Astrocyte (in vitro differentiated cells and primary cell): Measurements from ENCODE around the gene FHIT. TPM values are rescaled to one million over a fixed set of nuclear protein-coding genes. Genes with fewer than 3 reads are reported as not detected.

Experiments
- DNase-seq: peaks from one replicate; pipeline ENCODE4 v3.0.0-alpha.2; 2010; ENCODE audit warnings: low read depth
- FAIRE-seq: peaks from 2 replicates; lab custom pipeline; 2011; peaks lifted over from hg19 to GRCh38; lab: Jason Lieb, UNC
- H2AFZ ChIP-seq: 2 replicates; pipeline ENCODE4 v1.6.0; 2012; ENCODE audit warnings: low read depth, low read length, inconsistent platforms
- H3K27ac ChIP-seq: 2 replicates; pipeline ENCODE4 v1.5.1; 2011; ENCODE audit warnings: low read depth, low read length, inconsistent platforms
- H3K27me3 ChIP-seq: 2 replicates; pipeline ENCODE4 v1.6.0; 2011; ENCODE audit warnings: low read length, inconsistent platforms; ENCODE audit not compliant: insufficient read depth
- H3K36me3 ChIP-seq: 2 replicates; pipeline ENCODE4 v1.5.1; 2011; ENCODE audit warnings: low read length, inconsistent platforms; ENCODE audit not compliant: insufficient read depth
- H3K4me1 ChIP-seq: 2 replicates; pipeline ENCODE4 v1.5.1; 2011; ENCODE audit warnings: low read length, inconsistent platforms; ENCODE audit not compliant: insufficient read depth
- H3K4me2 ChIP-seq: 2 replicates; pipeline ENCODE4 v1.6.0; 2012; ENCODE audit warnings: low read length, inconsistent platforms
- H3K4me3 ChIP-seq: 2 replicates; pipeline ENCODE4 v1.5.1; 2011; ENCODE audit warnings: low read depth, mild to moderate bottlenecking, low read length, inconsistent platforms; ENCODE audit not compliant: insufficient read depth
- H3K79me2 ChIP-seq: 2 replicates; pipeline ENCODE4 v1.6.0; 2012; ENCODE audit warnings: mild to moderate bottlenecking, low read length, inconsistent platforms; ENCODE audit not compliant: insufficient read depth
- H3K9ac ChIP-seq: 2 replicates; pipeline ENCODE4 v1.6.0; 2012; ENCODE audit warnings: mild to moderate bottlenecking, low read length, inconsistent platforms
- H3K9me3 ChIP-seq: 2 replicates; pipeline ENCODE4 v1.5.1; 2012; ENCODE audit warnings: low read depth, mild to moderate bottlenecking, low read length, inconsistent platforms; ENCODE audit not compliant: insufficient read depth
- H4K20me1 ChIP-seq: 2 replicates; pipeline ENCODE4 v1.6.0; 2012; ENCODE audit warnings: low read length, inconsistent platforms; ENCODE audit not compliant: insufficient read depth
- H3K27ac Mint-ChIP-seq: one replicate; pipeline ENCODE4 v1.8.0; 2021; ENCODE audit warnings: mild to moderate bottlenecking, mixed read lengths; ENCODE audit not compliant: unreplicated experiment
- H3K27me3 Mint-ChIP-seq: one replicate; pipeline ENCODE4 v1.8.0; 2021; ENCODE audit warnings: low read depth, mixed read lengths; ENCODE audit not compliant: unreplicated experiment
- H3K36me3 Mint-ChIP-seq: one replicate; pipeline ENCODE4 v1.8.0; 2021; ENCODE audit warnings: low read depth, mixed read lengths; ENCODE audit not compliant: unreplicated experiment
- H3K4me1 Mint-ChIP-seq: one replicate; pipeline ENCODE4 v1.8.0; 2021; ENCODE audit warnings: low read depth, mixed read lengths; ENCODE audit not compliant: unreplicated experiment
- H3K4me3 Mint-ChIP-seq: one replicate; pipeline ENCODE4 v1.8.0; 2021; ENCODE audit warnings: mild to moderate bottlenecking, moderate library complexity, mixed read lengths; ENCODE audit not compliant: unreplicated experiment
- H3K9me3 Mint-ChIP-seq: one replicate; pipeline ENCODE4 v1.8.0; 2021; ENCODE audit warnings: mild to moderate bottlenecking, mixed read lengths; ENCODE audit not compliant: unreplicated experiment
- EZH2 ChIP-seq: IDR thresholded peaks from 2 replicates; pipeline ENCODE4 v1.6.1; 2012; ENCODE audit warnings: mild to moderate bottlenecking, low read length, inconsistent platforms; ENCODE audit not compliant: insufficient read depth
- total RNA-seq: library from RNA; stranded (reverse); gene quantifications from 2 replicates; pipeline ENCODE4 v1.2.1, GENCODE V29; 2021
- TF ChIP-seq, protein P1 (sequence below): IDR thresholded peaks from 2 replicates; pipeline ENCODE4 v1.5.1; 2011; ENCODE audit warnings: low read depth, mild to moderate bottlenecking, inconsistent platforms, low read length, moderate library complexity; ENCODE audit not compliant: insufficient read depth

FHIT gene
- total RNA-seq, 1 donor from 2014 or later, result 6.7 TPM

- Mint-ChIP-seq H3K9me3 (peaks cover 3% of the 10 kb centered on the region), H3K27me3 (no peaks in the 10 kb centered on the region), H3K4me3 (no peak overlapping the region), H3K27ac (no peak overlapping the region), H3K4me1 (peaks cover 7% of the 10 kb centered on the region), H3K36me3 (no peaks in the 10 kb centered on the region)
- Histone ChIP-seq H3K36me3 (no peaks in the 10 kb centered on the region), H3K27me3 (no peaks in the 10 kb centered on the region), H3K4me2 (no peak overlapping the region), H3K9ac (no peak overlapping the region), H3K9me3 (no peaks in the 10 kb centered on the region), H3K27ac (no peak overlapping the region), H2AFZ (no peak overlapping the region), H3K4me1 (peaks cover 8% of the 10 kb centered on the region), H3K4me3 (no peak overlapping the region), H3K79me2 (no peaks in the 10 kb centered on the region), H4K20me1 (no peaks in the 10 kb centered on the region)
- peak; percentile 18 for DNase-seq
- FAIRE-seq, result peak; percentile 9
- TF ChIP-seq, protein P1, sequence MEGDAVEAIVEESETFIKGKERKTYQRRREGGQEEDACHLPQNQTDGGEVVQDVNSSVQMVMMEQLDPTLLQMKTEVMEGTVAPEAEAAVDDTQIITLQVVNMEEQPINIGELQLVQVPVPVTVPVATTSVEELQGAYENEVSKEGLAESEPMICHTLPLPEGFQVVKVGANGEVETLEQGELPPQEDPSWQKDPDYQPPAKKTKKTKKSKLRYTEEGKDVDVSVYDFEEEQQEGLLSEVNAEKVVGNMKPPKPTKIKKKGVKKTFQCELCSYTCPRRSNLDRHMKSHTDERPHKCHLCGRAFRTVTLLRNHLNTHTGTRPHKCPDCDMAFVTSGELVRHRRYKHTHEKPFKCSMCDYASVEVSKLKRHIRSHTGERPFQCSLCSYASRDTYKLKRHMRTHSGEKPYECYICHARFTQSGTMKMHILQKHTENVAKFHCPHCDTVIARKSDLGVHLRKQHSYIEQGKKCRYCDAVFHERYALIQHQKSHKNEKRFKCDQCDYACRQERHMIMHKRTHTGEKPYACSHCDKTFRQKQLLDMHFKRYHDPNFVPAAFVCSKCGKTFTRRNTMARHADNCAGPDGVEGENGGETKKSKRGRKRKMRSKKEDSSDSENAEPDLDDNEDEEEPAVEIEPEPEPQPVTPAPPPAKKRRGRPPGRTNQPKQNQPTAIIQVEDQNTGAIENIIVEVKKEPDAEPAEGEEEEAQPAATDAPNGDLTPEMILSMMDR, result no peak
- TF ChIP-seq EZH2, result no peak
Measured at GRCh38 chr3:59867185-59868002, 1383.9 kb downstream of the FHIT start.

DNA sequence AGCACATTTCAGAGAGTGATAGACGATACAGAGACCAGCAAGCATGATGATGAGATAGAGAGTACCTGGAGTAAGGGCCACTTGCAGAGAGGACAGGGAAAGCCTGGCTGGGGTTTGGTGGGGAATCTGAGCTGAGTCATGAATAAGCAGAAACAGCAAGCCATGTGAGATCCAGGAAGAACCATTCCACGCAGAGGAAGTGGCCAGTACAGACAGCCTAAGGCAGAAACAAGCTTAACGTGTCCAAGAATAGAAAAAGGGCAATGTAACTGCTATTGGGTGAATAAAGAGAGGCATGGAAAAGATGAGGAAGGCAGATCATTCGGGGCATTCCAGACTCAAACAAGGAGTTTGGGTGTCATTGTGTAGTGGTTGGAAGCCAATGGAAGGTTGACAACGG is 1385.2 kb downstream of the FHIT start:
- Histone ChIP-seq H3K9ac (no peak overlapping the region), H3K4me1 (peaks cover 10% of the 10 kb centered on the region), H3K79me2 (no peaks in the 10 kb centered on the region), H4K20me1 (no peaks in the 10 kb centered on the region), H2AFZ (no peak overlapping the region), H3K27ac (no peak overlapping the region), H3K27me3 (no peaks in the 10 kb centered on the region), H3K4me3 (no peak overlapping the region), H3K9me3 (no peaks in the 10 kb centered on the region), H3K36me3 (no peaks in the 10 kb centered on the region), H3K4me2 (no peak overlapping the region)
- Mint-ChIP-seq H3K36me3 (no peaks in the 10 kb centered on the region), H3K9me3 (no peaks in the 10 kb centered on the region), H3K4me3 (no peak overlapping the region), H3K27me3 (no peaks in the 10 kb centered on the region), H3K4me1 (peaks cover 7% of the 10 kb centered on the region), H3K27ac (peak overlapping the region; percentile 29)
- TF ChIP-seq, protein P1, result no peak
- no peak for TF ChIP-seq EZH2
- no peak for DNase-seq
- FAIRE-seq, result no peak

DNA sequence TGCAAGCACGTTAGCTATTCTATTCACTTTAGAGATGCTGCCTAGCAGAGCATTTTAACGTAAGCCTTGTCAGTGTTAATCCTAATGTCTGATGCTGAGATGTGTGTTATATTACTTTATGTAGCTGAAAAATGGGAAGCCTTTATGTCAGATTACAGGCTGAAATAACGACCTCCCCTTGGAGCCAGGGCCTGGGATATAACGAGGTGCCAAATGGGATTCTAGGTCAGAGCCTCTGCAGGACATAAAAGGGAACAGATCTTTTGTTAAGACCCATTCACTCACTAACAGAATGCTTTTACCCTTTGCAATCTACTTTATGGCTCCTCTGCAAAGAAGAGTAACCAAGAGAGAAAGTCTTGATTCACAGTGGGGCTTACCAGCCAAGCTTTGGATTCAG is 1385.9 kb downstream of the FHIT start:
- Histone ChIP-seq H4K20me1 (no peaks in the 10 kb centered on the region), H3K4me3 (no peak overlapping the region), H3K36me3 (no peaks in the 10 kb centered on the region), H2AFZ (no peak overlapping the region), H3K4me2 (no peak overlapping the region), H3K27me3 (no peaks in the 10 kb centered on the region), H3K27ac (no peak overlapping the region), H3K79me2 (no peaks in the 10 kb centered on the region), H3K9ac (no peak overlapping the region), H3K4me1 (peaks cover 10% of the 10 kb centered on the region), H3K9me3 (no peaks in the 10 kb centered on the region)
- H3K27me3 Mint-ChIP-seq, result peaks cover 2% of the 10 kb centered on the region
- peaks cover 7% of the 10 kb centered on the region for H3K4me1 Mint-ChIP-seq
- FAIRE-seq (no peak), DNase-seq (no peak)
- no peaks in the 10 kb centered on the region for H3K36me3 Mint-ChIP-seq
- H3K4me3 Mint-ChIP-seq, result no peak overlapping the region
- H3K9me3 Mint-ChIP-seq, result no peaks in the 10 kb centered on the region
- no peak overlapping the region for H3K27ac Mint-ChIP-seq
- TF ChIP-seq EZH2, result no peak
- TF ChIP-seq, protein P1, result no peak
